Adrenal gland (tissue), 5 donors: ENCODE results near the gene GLI2.

ENCODE experiments used
- POLR2A ChIP-seq, 2 donors: fragments of 450-650 bp; IDR thresholded peaks; one replicate each; pipeline ENCODE4 v1.6.1; 2017; ENCODE audit warnings: antibody characterized with exemption in 2 of 2, mild to moderate bottlenecking in 2 of 2, moderate library complexity in 1 of 2
- TF ChIP-seq, protein P1 (sequence below), 6 experiments: fragments of 450-650 bp in 4 of 6; fragments of 200-600 bp in 2 of 6; sonication (generic) in 1 of 6; IDR thresholded peaks; 1 replicate in 5 of 6; 2 replicates in 1 of 6; pipeline versions ENCODE4 v1.5.1 to v1.8.0; 2016 to 2021; ENCODE audit warnings: antibody characterized with exemption in 6 of 6, mild to moderate bottlenecking in 2 of 6, moderate library complexity in 1 of 6
- donor health status: DM: no; HTN: no; CAD: no.

DNA sequence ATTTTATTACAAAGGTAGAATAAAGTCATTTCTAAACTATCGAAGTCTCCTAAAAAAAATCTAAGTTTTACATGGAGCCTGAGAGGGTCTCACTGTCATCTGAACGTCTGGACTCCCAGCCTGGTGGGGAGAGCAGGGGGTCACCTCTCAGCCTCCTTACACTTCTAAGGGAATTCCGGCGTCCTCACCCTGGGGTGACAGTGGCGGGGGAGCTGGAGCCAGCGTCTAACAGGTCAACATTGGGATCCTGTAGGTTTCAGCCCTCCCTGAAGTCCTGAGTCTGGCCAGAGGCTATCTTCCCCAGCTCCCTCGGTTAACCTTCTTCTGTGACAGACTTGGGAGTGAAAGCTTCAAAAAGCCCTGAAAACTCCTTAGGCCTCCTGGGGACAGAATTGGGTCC is 34.6 kb upstream of the GLI2 start:
- TF ChIP-seq, protein P1, sequence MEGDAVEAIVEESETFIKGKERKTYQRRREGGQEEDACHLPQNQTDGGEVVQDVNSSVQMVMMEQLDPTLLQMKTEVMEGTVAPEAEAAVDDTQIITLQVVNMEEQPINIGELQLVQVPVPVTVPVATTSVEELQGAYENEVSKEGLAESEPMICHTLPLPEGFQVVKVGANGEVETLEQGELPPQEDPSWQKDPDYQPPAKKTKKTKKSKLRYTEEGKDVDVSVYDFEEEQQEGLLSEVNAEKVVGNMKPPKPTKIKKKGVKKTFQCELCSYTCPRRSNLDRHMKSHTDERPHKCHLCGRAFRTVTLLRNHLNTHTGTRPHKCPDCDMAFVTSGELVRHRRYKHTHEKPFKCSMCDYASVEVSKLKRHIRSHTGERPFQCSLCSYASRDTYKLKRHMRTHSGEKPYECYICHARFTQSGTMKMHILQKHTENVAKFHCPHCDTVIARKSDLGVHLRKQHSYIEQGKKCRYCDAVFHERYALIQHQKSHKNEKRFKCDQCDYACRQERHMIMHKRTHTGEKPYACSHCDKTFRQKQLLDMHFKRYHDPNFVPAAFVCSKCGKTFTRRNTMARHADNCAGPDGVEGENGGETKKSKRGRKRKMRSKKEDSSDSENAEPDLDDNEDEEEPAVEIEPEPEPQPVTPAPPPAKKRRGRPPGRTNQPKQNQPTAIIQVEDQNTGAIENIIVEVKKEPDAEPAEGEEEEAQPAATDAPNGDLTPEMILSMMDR (IDR thresholded peaks at IDR 0.05), result no peak
- TF ChIP-seq POLR2A (IDR thresholded peaks at IDR 0.05), result no peak
